Measurements from ENCODE around the gene TMX1.

The TMX1 gene, protein sequence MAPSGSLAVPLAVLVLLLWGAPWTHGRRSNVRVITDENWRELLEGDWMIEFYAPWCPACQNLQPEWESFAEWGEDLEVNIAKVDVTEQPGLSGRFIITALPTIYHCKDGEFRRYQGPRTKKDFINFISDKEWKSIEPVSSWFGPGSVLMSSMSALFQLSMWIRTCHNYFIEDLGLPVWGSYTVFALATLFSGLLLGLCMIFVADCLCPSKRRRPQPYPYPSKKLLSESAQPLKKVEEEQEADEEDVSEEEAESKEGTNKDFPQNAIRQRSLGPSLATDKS

DNA sequence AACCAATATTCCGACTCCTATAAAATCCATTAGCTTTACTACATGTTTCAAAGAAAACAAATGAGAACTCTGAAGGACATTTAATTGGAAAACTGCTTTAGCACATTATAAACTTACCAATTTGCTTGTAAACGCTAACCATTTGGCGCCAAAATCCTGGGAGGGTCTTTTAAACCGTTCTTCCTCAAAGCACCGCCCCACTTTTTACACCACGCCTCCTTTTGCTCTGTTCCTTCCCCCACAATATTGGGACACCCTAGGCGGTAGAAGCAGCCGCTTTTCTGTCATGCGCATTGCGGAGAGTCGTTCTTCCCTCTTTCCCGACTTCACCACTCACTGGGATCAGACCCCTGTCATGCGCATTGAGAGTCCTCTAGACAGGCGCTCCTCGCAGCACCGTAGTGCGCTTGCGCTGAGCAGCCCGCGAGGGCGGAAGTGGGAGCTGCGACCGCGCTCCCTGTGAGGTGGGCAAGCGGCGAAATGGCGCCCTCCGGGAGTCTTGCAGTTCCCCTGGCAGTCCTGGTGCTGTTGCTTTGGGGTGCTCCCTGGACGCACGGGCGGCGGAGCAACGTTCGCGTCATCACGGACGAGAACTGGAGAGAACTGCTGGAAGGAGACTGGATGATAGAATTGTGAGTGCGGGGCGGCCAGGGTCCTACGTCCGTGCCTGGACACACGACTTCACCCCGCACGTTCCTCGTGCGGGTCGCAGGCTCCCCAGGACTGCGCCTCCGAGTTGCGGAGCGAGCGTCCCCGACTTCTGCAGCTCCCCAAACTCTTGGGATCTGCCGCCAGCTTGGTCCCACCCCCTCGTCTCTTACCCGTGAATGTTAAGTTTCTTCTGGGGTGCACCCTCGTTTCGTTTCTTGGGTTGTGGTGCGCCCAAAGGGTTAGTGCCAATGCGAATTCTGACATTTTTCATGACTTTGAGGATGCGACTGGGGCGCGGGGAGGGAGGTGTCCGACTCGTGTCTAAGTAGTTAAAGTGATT is at the start of gene TMX1:
TMX1 (plus strand) TSS at position 435 of the 991 bp plus-strand sequence; CDS start at position 481, 46 bp downstream.
- H3K9me3 ChIP-seq (replicated peaks in 1 of 11) = no peaks in the 10 kb centered on the region
- peaks cover 10 to 41% (median 28%) of the 10 kb centered on the region in 11 experiments; a peak in 19 of 22 replicates for H4K20me1 ChIP-seq
- peak within 1 kb of the TSS; percentile 89 to 97 (median 95) for H3K9ac ChIP-seq
- H3K27me3 ChIP-seq = no peaks in the 10 kb centered on the region
- peak within 1 kb of the TSS; percentile 82 to 96 (median 94) for H3K27ac ChIP-seq
- peaks cover 36 to 44% (median 39%) of the 10 kb centered on the region in 10 experiments for H3K4me1 ChIP-seq
- peak in 3 of 11 experiments; percentile 13 to 37 (median 22); a peak in 2 of 22 replicates for TF ChIP-seq Cebpa-rat (IDR thresholded peaks at IDR 0.05)
- peak within 1 kb of the TSS; percentile 60 to 94 (median 82) for H3K4me2 ChIP-seq
- peaks cover 9 to 21% (median 14%) of the 10 kb centered on the region in 11 experiments; a peak in 21 of 22 replicates for H3K36me3 ChIP-seq
- H3K4me3 ChIP-seq = peak within 1 kb of the TSS; percentile 85 to 100 (median 94)

DNA sequence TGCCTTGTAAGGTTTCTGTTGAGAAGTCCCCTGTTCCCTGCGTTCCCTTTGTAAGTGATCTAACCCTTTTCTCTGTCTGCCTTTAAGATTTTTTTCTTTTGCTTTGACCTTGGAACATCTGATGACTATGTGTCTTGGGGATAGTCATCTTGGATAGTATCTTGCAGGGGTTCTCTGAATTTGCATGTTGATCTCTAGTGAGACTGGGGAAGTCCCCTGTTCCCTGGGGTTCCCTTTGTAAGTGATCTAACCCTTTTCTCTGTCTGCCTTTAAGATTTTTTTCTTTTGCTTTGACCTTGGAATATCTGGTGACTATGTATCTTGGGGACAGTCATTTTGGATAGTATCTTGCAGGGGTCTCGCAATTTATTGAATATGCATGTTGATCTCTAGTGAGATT is 38.2 kb upstream of the TMX1 start:
- Histone ChIP-seq H3K27me3 (no peaks in the 10 kb centered on the region), H3K4me3 (no peak overlapping the region), H3K27ac (no peak overlapping the region), H3K4me1 (peaks cover 5 to 12% (median 8%) of the 10 kb centered on the region in 10 experiments; a peak in 15 of 20 replicates), H3K36me3 (no peaks in the 10 kb centered on the region), H3K9ac (no peak overlapping the region), H4K20me1 (no peaks in the 10 kb centered on the region), H3K4me2 (no peak overlapping the region), H3K9me3 (replicated peaks in 1 of 11) (no peaks in the 10 kb centered on the region)
- TF ChIP-seq Cebpa-rat (IDR thresholded peaks at IDR 0.05) = no peak

DNA sequence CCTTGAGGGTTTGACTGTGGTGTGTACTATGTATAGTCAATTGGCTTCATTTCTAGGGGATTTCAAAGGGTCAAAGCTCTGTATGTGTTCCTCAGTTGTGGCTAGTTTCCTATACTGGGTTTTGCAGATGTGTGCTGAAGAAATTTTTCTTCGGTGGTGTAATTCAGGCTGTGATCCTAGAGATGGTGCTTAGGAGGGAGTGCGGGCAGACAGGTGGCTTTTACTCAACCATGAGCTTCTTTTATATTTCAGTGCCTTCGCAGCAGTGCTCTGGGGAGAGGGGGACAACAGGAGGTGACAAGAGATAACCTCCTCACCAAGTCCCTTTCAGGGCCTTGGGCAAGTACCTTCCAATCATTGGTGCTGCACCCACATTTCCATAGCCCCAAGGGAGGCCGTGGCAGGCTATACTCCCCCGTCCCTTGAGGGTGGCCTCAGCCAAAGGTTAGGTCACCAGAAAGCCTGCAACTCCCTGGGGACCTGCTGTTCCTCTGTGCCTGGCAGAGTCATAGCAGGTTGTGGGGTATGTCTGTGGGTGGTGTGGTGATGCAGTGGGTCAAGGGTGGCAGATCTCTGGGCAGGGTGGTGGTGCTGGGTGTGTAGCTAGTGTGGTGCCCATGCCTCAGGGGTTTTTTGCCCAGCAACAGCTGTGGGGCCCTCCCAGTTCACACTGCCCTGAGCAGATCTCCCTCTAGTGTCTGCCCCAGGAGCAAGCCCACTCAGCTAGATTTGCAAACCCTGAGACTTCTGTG is 37.0 kb upstream of the TMX1 start:
- Histone ChIP-seq H3K4me2 (peak overlapping the region in 6 of 11 experiments; percentile 8 to 46 (median 20); a peak in 10 of 22 replicates), H3K9ac (no peak overlapping the region), H3K27me3 (no peaks in the 10 kb centered on the region), H3K36me3 (no peaks in the 10 kb centered on the region), H3K27ac (no peak overlapping the region), H4K20me1 (no peaks in the 10 kb centered on the region), H3K9me3 (replicated peaks in 1 of 11) (no peaks in the 10 kb centered on the region), H3K4me1 (peaks cover 5 to 12% (median 8%) of the 10 kb centered on the region in 10 experiments; a peak in 15 of 20 replicates), H3K4me3 (no peak overlapping the region)
- no peak for TF ChIP-seq Cebpa-rat (IDR thresholded peaks at IDR 0.05)

DNA sequence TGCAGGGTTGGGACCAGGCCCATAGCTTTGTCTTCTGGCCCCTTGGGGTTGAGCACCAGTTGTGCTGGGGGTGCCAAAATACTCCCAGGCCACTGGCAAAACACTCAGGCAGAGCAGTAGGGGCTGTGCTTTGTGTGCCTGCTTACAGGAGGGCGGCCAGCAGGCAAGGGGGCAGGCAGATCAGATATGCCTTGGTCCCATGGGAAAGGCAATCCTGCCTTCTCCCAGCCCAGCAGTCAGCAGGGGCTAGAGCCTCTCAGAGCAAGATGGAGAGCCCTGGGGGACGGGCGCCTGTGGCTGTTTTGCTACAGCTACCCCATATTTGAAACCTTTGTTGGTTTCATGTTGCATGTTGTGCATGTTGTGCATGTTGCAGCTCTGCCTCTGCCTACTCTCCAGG is 36.2 kb upstream of the TMX1 start:
- Histone ChIP-seq H3K4me2 (peak overlapping the region in 4 of 11 experiments; percentile 17 to 37 (median 20); a peak in 7 of 22 replicates), H4K20me1 (no peaks in the 10 kb centered on the region), H3K4me1 (peaks cover 5 to 12% (median 8%) of the 10 kb centered on the region in 10 experiments; a peak in 15 of 20 replicates), H3K27ac (no peak overlapping the region), H3K4me3 (no peak overlapping the region), H3K36me3 (no peaks in the 10 kb centered on the region), H3K27me3 (no peaks in the 10 kb centered on the region), H3K9me3 (replicated peaks in 1 of 11) (no peaks in the 10 kb centered on the region), H3K9ac (no peak overlapping the region)
- TF ChIP-seq Cebpa-rat (IDR thresholded peaks at IDR 0.05) = no peak

DNA sequence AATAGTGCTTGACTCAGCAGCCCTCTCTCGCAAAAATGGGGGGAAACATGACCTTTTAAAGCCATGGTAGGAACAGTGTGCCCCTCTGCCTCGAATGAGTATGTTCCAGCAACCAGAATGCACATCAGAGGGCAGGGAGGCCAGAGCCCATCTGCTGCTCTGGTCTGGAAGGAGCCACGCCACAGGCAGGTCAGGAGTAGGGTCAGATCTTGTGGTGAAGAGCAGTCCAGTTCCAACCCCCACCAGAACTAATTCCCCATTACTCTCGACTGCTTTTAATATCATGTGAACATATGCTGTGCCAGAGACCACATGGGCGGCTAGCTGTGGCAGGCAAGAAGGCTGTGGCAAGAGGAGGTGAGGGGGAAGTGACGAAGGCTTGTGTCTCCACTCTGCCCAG is 34.6 kb upstream of the TMX1 start:
- no peak overlapping the region for H3K4me3 ChIP-seq
- H3K36me3 ChIP-seq = no peaks in the 10 kb centered on the region
- H3K27ac ChIP-seq = no peak overlapping the region
- H4K20me1 ChIP-seq = no peaks in the 10 kb centered on the region
- no peak for TF ChIP-seq Cebpa-rat (IDR thresholded peaks at IDR 0.05)
- no peak overlapping the region for H3K9ac ChIP-seq
- H3K4me1 ChIP-seq = peaks cover 5 to 12% (median 8%) of the 10 kb centered on the region in 10 experiments; a peak in 15 of 20 replicates
- H3K9me3 ChIP-seq (replicated peaks in 1 of 11) = no peaks in the 10 kb centered on the region
- H3K4me2 ChIP-seq = no peak overlapping the region
- H3K27me3 ChIP-seq = no peaks in the 10 kb centered on the region

DNA sequence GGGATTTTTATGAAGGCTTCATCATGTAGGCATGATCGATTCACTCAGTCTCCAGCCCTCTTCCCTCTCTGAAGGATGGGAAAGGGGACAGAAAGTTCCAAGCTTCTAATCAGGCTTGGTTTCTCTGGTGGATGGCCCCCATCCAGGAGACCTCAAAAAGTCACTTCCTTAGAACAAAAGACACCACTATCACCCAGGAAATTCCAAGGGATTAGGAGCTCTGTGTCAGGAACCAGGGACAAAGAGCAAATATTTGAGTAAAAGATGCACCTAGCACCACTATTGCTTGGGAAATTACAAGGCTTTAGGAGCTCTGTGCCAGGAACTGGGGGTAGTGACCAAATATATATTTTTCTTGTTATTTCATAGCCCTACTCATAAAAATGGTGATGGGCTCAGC is 33.6 kb upstream of the TMX1 start:
- no peak overlapping the region for H3K4me2 ChIP-seq
- no peaks in the 10 kb centered on the region for H3K9me3 ChIP-seq (replicated peaks in 1 of 11)
- H3K4me1 ChIP-seq = peaks cover 5 to 12% (median 8%) of the 10 kb centered on the region in 10 experiments; a peak in 15 of 20 replicates
- no peak overlapping the region for H3K9ac ChIP-seq
- no peaks in the 10 kb centered on the region for H3K36me3 ChIP-seq
- no peak overlapping the region for H3K4me3 ChIP-seq
- no peaks in the 10 kb centered on the region for H4K20me1 ChIP-seq
- no peaks in the 10 kb centered on the region for H3K27me3 ChIP-seq
- no peak overlapping the region for H3K27ac ChIP-seq
- TF ChIP-seq Cebpa-rat (IDR thresholded peaks at IDR 0.05) = no peak

DNA sequence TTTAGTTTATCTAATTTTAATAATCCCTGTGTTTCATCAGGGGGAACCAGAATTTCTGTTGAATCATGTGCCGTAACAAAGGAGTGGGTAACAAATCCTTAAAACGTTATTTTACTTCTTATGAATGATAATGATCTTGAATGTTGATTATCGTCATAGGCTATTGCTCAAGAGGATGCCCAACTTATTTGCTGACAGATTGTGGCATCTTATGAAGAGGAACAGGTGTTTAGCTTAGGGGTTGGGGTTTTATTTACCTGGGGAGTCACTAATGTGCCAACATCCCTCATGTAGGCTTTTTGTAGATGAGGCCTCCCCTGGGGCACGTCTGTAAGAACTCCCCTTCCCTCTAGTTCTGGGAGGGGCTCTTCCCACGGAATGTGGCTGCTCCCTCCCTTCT is 32.4 kb upstream of the TMX1 start:
- no peaks in the 10 kb centered on the region for H3K27me3 ChIP-seq
- no peak overlapping the region for H3K4me3 ChIP-seq
- H3K4me2 ChIP-seq = no peak overlapping the region
- H3K36me3 ChIP-seq = no peaks in the 10 kb centered on the region
- H3K27ac ChIP-seq = no peak overlapping the region
- no peaks in the 10 kb centered on the region for H4K20me1 ChIP-seq
- H3K9me3 ChIP-seq (replicated peaks in 1 of 11) = no peaks in the 10 kb centered on the region
- H3K9ac ChIP-seq = no peak overlapping the region
- TF ChIP-seq Cebpa-rat (IDR thresholded peaks at IDR 0.05) = no peak
- H3K4me1 ChIP-seq = peaks cover 0 to 12% (median 7%) of the 10 kb centered on the region in 10 experiments; a peak in 12 of 20 replicates

DNA sequence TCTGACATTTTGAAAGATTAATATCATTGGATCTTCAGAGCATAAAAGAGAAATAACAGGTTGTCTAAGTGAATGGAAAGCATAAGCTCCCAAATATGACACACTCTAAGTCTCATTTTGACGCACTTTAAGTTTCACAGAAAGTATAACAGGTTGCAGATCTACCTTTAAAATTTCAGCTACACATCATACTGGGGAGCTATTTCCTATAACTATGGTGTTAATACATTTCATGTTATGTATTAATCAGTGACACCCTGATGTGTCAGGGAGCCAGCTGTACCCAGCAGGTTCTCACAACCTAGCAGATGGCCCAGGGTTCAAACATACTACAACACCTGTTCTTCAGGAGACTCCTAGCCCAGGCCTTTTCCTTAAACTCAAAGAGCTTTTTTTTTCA is 31.1 kb upstream of the TMX1 start:
- H3K36me3 ChIP-seq = no peaks in the 10 kb centered on the region
- no peak for TF ChIP-seq Cebpa-rat (IDR thresholded peaks at IDR 0.05)

More for the DNA sequence above, 31.1 kb upstream of the TMX1 start:
- Histone ChIP-seq H3K27ac (no peak overlapping the region), H3K9ac (no peak overlapping the region), H3K4me3 (no peak overlapping the region), H3K4me2 (no peak overlapping the region), H3K4me1 (peaks cover 0 to 2% (median 0%) of the 10 kb centered on the region in 10 experiments; a peak in 3 of 20 replicates), H4K20me1 (no peaks in the 10 kb centered on the region), H3K27me3 (no peaks in the 10 kb centered on the region), H3K9me3 (replicated peaks in 1 of 11) (no peaks in the 10 kb centered on the region)
